GM18502 (cell line): Measurements from ENCODE around the gene KRTAP10-5.
"Not testable (repeated sequence)": the region's sequence is repeated elsewhere in the genome, so short reads cannot be mapped to it uniquely, and the experiment has no call there.

Experiments used
- ATAC-seq: cut with Tn5 transposase; IDR thresholded peaks from one replicate; pipeline ENCODE4 v1.9.1; 2021; ENCODE audit warnings: mild to moderate bottlenecking; ENCODE audit not compliant: unreplicated experiment, poor library complexity

The KRTAP10-5 gene

DNA sequence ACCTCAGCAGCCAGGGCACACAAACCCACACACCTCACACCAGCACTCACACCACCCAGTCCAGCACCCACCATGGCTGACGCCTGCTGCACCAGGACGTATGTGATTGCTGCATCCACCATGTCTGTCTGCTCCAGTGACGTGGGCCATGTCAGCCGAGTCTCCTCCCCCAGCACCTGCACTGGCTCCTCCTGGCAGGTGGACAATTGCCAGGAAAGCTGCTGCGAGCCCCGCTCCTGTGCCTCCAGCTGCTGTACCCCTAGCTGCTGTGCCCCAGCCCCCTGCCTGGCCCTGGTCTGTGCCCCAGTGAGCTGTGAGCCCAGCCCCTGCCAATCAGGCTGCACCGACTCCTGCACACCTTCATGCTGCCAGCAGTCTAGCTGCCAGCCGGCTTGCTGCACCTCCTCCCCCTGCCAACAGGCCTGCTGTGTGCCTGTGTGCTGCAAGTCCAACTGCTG lies 31.7 kb upstream of the KRTAP10-5 start, which contains the start of gene KRTAP10-8:
KRTAP10-8 (plus strand) TSS at position 51 of the 458 bp plus-strand sequence; CDS start at position 73, 22 bp downstream.
- no peak for ATAC-seq

DNA sequence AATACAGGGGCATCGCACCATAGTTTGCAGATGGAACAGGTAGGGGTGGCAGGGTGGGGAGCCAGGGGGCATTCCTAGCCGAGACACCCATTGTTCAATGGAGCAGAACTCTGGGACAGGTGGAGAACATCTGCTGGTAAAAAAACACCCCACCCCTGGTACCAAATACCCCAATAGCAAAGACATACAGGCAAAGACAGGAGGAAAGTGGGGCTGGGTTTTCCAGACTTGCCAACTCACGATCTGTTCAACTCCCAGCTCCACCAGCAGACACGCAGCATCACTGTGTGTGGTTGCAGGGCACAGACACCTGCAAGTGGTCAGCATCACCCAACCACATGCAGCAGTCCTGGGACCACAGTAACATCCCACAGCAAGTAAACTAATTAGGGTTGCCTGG lies 31.1 kb upstream of the KRTAP10-5 start:
- no peak for ATAC-seq

- ATAC-seq, result not testable (repeated sequence)
Observed at GRCh38 chr21:44610157-44610843, 29.9 kb upstream of the KRTAP10-5 start.

DNA sequence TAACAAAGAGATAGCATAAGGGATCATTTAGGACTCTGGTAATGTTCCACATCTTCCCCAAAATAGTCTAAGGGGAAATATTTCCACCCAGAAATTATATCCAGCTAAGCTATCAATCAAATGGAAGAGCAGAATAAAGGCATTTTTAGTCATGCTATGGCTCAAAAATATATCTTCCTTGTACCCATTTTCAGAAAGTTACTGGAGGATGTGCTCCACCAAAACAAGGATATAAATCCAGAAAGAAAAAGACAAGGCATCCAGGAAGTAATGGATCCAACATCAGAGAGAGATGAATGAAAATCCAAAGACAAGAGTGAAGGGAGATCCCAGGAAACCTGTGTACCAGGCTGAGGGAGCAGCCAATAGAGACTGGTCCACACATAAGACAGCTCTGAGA lies 28.8 kb upstream of the KRTAP10-5 start:
- no peak for ATAC-seq

DNA sequence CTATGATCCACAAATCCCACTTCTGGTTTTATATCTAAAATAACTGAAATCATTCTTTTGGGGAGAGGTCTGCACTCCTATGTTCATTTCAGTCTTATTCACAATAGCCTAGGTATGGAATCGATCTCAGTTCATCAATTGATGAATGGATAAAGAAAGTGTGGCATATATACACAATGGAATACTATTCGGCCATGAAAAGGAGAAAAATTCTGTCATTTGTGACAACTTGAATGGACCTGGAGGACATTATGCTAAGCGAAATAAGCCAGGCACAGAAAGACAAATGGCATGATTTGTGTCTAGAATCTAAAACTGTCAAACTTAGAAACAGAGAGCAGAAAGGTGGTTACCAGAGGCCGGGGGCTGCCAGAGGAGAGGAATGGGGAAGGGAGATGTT lies 26.1 kb upstream of the KRTAP10-5 start:
- no peak for ATAC-seq

GRCh38 chr21:44603911-44604310 lies 23.5 kb upstream of the KRTAP10-5 start:
- no peak for ATAC-seq

DNA sequence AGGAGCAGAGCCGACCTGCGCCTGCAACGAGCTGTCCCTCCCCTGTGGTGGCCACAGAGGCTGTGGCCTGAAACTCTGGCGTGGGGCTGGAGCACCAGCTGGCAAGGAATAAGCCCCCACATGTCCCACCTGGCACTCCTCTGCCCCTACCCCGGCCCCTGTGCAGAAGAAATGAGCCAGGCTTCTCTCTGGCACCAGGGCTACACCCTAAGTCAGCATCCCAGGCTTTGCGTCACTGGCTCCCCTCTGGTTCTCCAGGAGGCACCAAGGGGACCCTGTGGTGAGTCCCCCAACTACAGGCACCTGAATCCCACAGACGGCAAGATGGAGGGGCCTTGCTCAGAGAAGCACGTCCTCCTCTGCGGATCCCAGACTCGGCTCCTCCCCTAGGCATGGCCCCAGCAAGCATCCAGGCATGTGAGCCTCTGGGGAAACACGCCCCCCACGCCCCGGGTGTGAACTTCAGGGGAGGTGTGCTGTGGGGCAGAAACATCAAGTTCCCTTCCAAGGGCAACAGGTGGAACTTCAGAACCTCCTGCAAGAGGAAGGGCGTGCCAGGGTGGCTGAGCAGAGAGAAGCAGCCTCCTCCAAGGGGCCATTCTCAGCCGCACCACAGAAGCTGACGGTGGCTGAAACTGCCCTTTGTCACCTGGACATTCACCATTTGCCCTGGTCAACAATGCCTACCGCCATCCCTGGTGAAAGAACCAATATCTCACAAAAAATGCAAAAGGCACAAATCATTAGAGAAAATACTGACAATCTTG lies 22.9 kb upstream of the KRTAP10-5 start:
- ATAC-seq, result no peak

GRCh38 chr21:44602463-44602850 lies 22.1 kb upstream of the KRTAP10-5 start:
- no peak for ATAC-seq

- no peak for ATAC-seq
Observed at GRCh38 chr21:44601596-44602462, 21.4 kb upstream of the KRTAP10-5 start.

DNA sequence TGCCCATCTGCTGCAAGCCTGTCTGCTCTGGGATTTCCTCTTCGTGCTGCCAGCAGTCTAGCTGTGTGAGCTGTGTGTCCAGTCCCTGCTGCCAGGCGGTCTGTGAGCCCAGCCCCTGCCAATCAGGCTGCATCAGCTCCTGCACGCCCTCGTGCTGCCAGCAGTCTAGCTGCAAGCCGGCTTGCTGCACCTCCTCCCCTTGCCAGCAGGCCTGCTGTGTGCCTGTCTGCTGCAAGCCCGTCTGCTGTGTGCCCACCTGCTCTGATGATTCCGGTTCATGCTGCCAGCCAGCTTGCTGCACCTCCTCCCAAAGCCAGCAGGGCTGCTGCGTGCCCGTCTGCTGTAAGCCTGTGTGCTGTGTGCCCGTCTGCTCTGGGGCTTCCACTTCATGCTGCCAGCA lies 20.7 kb upstream of the KRTAP10-5 start:
- not testable (repeated sequence) for ATAC-seq

- not testable (repeated sequence) for ATAC-seq
Observed at GRCh38 chr21:44600118-44600978, 19.9 kb upstream of the KRTAP10-5 start, which contains the start of gene KRTAP10-7. Gene KRTAP10-7, plus strand, starts transcription at chr21:44600597. Its CDS starts 25 bp downstream, at chr21:44600622.

DNA sequence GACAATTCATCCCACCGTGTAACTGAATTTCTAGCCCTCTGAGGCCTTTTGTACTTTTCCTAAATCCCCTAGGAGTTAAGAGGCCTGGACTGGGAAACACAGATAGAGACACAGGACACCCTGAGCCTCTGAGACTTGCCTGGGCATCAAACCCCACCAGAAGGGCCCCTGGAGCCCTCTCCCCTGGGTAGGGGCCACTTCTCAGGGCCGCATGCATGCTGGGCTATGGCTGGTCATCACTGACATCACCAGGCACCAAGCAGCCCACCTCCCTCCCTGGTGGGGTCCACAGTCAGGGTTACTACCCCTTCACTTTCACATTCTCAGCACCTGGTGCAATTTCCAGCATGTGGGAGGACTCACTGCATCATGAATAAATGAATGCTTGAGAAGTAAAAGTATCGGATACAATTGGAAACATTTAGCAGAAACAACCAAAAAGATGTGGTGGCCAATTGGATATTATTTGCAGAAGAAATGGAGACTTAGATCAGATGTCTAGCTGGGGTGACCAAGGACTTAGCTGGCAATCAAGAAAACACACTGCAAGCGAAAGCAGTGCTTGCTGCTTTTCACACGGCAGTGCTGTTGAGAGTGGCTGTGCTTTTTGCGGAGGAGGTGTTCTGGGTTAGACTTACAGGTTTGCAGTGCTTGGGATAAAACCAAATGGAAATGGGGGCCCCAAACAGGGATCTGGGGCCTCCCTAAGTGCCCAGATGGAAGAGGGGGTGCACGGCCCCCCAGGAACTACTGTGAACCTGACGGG lies 19.0 kb upstream of the KRTAP10-5 start:
- ATAC-seq, result no peak

DNA sequence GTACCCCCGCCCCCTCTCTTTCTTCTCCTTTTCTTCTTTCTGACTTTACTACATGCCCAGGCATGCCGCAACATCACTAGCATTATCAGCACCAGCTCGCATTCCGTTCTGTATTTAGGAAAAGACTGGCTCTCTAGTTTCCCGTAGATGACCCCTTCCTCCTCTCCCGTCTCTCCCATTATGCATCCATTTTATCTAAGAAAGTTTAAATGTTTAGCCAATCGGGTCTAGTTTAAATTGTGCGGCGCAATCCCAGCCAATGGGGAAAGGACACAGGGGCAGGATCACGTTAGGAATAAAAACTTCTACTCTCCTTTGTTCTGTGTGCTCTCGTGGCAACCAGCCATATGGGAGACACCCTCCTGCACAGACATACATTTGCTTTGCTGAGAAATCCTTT lies 17.7 kb upstream of the KRTAP10-5 start:
- no peak for ATAC-seq

- ATAC-seq, result no peak
Observed at GRCh38 chr21:44596068-44596725, 15.8 kb upstream of the KRTAP10-5 start.

GRCh38 chr21:44595524-44595923 lies 15.1 kb upstream of the KRTAP10-5 start:
- ATAC-seq, result no peak

- ATAC-seq, result no peak
Observed at GRCh38 chr21:44594406-44594916, 14.1 kb upstream of the KRTAP10-5 start.

- ATAC-seq, result no peak
Observed at GRCh38 chr21:44593598-44594405, 13.4 kb upstream of the KRTAP10-5 start.
